ENCODE data around the gene SMG7. TPM values are rescaled to one million over a fixed set of nuclear protein-coding genes. Genes with fewer than 3 reads are reported as not detected.
"Not testable (repeated sequence)": the region's sequence is repeated elsewhere in the genome, so short reads cannot be mapped to it uniquely, and the experiment has no call there.

The SMG7 gene
- polyA plus RNA-seq (ENCODE audit: insufficient read length in 4 of 4), result 10 to 100 TPM; 68.4 to 80.7 (median 69.6) TPM

- peak; percentile 12 to 33 (median 16) for DNase-seq (ENCODE audit: low read depth in 4 of 4, low spot score in 3 of 4)
Observed at GRCh38 chr1:183472488-183473216, at the start of gene SMG7. SMG7 (plus strand) TSS chr1:183472499; CDS start chr1:183472621, 122 bp downstream.

- no peak for DNase-seq (ENCODE audit: low read depth in 4 of 4, low spot score in 3 of 4)
Observed at GRCh38 chr1:183423541-183423940, 48.8 kb upstream of the SMG7 start.

- DNase-seq (ENCODE audit: low read depth in 4 of 4, low spot score in 3 of 4), result no peak
Observed at GRCh38 chr1:183424691-183425090, 47.6 kb upstream of the SMG7 start.

GRCh38 chr1:183427591-183427990, 44.7 kb upstream of the SMG7 start:
- not testable (repeated sequence) for DNase-seq (ENCODE audit: low read depth in 4 of 4, low spot score in 3 of 4)

GRCh38 chr1:183431840-183432547, 40.3 kb upstream of the SMG7 start:
- no peak for DNase-seq (ENCODE audit: low read depth in 4 of 4, low spot score in 3 of 4)

- DNase-seq (ENCODE audit: low read depth in 4 of 4, low spot score in 3 of 4), result no peak
Observed at GRCh38 chr1:183432548-183432875, 39.8 kb upstream of the SMG7 start.

- no peak for DNase-seq (ENCODE audit: low read depth in 4 of 4, low spot score in 3 of 4)
Observed at GRCh38 chr1:183433703-183434102, 38.6 kb upstream of the SMG7 start.

- DNase-seq (ENCODE audit: low read depth in 4 of 4, low spot score in 3 of 4), result no peak
Observed at GRCh38 chr1:183435497-183435896, 36.8 kb upstream of the SMG7 start.

- DNase-seq (ENCODE audit: low read depth in 4 of 4, low spot score in 3 of 4), result no peak
Observed at GRCh38 chr1:183438060-183438459, 34.2 kb upstream of the SMG7 start.

- no peak for DNase-seq (ENCODE audit: low read depth in 4 of 4, low spot score in 3 of 4)
Observed at GRCh38 chr1:183443011-183443410, 29.3 kb upstream of the SMG7 start.

- DNase-seq (ENCODE audit: low read depth in 4 of 4, low spot score in 3 of 4), result no peak
Observed at GRCh38 chr1:183443466-183443865, 28.8 kb upstream of the SMG7 start.

GRCh38 chr1:183444243-183444642, 28.1 kb upstream of the SMG7 start:
- DNase-seq (ENCODE audit: low read depth in 4 of 4, low spot score in 3 of 4), result no peak

- DNase-seq (ENCODE audit: low read depth in 4 of 4, low spot score in 3 of 4), result no peak
Observed at GRCh38 chr1:183449223-183449770, 23.0 kb upstream of the SMG7 start.

GRCh38 chr1:183450093-183450492, 22.2 kb upstream of the SMG7 start:
- DNase-seq (ENCODE audit: low read depth in 4 of 4, low spot score in 3 of 4), result no peak

GRCh38 chr1:183454377-183454776, 17.9 kb upstream of the SMG7 start:
- no peak for DNase-seq (ENCODE audit: low read depth in 4 of 4, low spot score in 3 of 4)

GRCh38 chr1:183456826-183457225, 15.5 kb upstream of the SMG7 start:
- DNase-seq (ENCODE audit: low read depth in 4 of 4, low spot score in 3 of 4), result no peak

GRCh38 chr1:183457449-183457848, 14.8 kb upstream of the SMG7 start:
- DNase-seq (ENCODE audit: low read depth in 4 of 4, low spot score in 3 of 4), result no peak

- no peak for DNase-seq (ENCODE audit: low read depth in 4 of 4, low spot score in 3 of 4)
Observed at GRCh38 chr1:183460596-183460995, 11.7 kb upstream of the SMG7 start.

- DNase-seq (ENCODE audit: low read depth in 4 of 4, low spot score in 3 of 4), result no peak
Observed at GRCh38 chr1:183461350-183461749, 10.9 kb upstream of the SMG7 start.

GRCh38 chr1:183463566-183463965, 8.7 kb upstream of the SMG7 start:
- no peak for DNase-seq (ENCODE audit: low read depth in 4 of 4, low spot score in 3 of 4)

- DNase-seq (ENCODE audit: low read depth in 4 of 4, low spot score in 3 of 4), result no peak
Observed at GRCh38 chr1:183466781-183467180, 5.5 kb upstream of the SMG7 start.

- DNase-seq (ENCODE audit: low read depth in 4 of 4, low spot score in 3 of 4), result no peak
Observed at GRCh38 chr1:183467687-183468086, 4.6 kb upstream of the SMG7 start.
